ENCODE measurements around the gene LCT.
"Not testable (repeated sequence)": the region's sequence is repeated elsewhere in the genome, so short reads cannot be mapped to it uniquely, and the experiment has no call there.

LCT gene

GRCh38 chr2:135836596-135837270 is at the start of gene LCT:
LCT (minus strand) TSS chr2:135837184; CDS start chr2:135837169, 15 bp downstream.
- in situ Hi-C loops (cut with MboI; ENCODE audit: low sequenced_read_pairs): no loop called here

- in situ Hi-C loops (cut with MboI; ENCODE audit: low sequenced_read_pairs): no loop called here
These were observed 48.7 kb upstream of the LCT start for GRCh38 chr2:135885709-135886108.

- in situ Hi-C loops (cut with MboI; ENCODE audit: low sequenced_read_pairs): no loop called here
These were observed 45.4 kb upstream of the LCT start for GRCh38 chr2:135882415-135882814.

- in situ Hi-C loops (cut with MboI; ENCODE audit: low sequenced_read_pairs): not testable (repeated sequence)
These were observed 39.8 kb upstream of the LCT start for GRCh38 chr2:135876770-135877169.

- in situ Hi-C loops (cut with MboI; ENCODE audit: low sequenced_read_pairs): no loop called here
These were observed 39.2 kb upstream of the LCT start, which contains the start of gene MCM6 for GRCh38 chr2:135876066-135876711. MCM6 (minus strand) TSS chr2:135876443; CDS start chr2:135876365, 78 bp downstream.

GRCh38 chr2:135875491-135876065 is 38.6 kb upstream of the LCT start:
- in situ Hi-C loops (cut with MboI; ENCODE audit: low sequenced_read_pairs): no loop called here

- in situ Hi-C loops (cut with MboI; ENCODE audit: low sequenced_read_pairs): no loop called here
These were observed 37.9 kb upstream of the LCT start for GRCh38 chr2:135874777-135875365.

GRCh38 chr2:135870571-135870970 is 33.6 kb upstream of the LCT start:
- in situ Hi-C loops (cut with MboI; ENCODE audit: low sequenced_read_pairs): no loop called here

- in situ Hi-C loops (cut with MboI; ENCODE audit: low sequenced_read_pairs): no loop called here
These were observed 26.2 kb upstream of the LCT start for GRCh38 chr2:135863233-135863632.

GRCh38 chr2:135862718-135863117 is 25.7 kb upstream of the LCT start:
- in situ Hi-C loops (cut with MboI; ENCODE audit: low sequenced_read_pairs): no loop called here

- in situ Hi-C loops (cut with MboI; ENCODE audit: low sequenced_read_pairs): no loop called here
These were observed 16.4 kb upstream of the LCT start for GRCh38 chr2:135853401-135853800.

GRCh38 chr2:135851858-135852257 is 14.9 kb upstream of the LCT start:
- in situ Hi-C loops (cut with MboI; ENCODE audit: low sequenced_read_pairs): no loop called here

GRCh38 chr2:135850892-135851668 is 14.1 kb upstream of the LCT start:
- in situ Hi-C loops (cut with MboI; ENCODE audit: low sequenced_read_pairs): no loop called here

GRCh38 chr2:135849087-135849486 is 12.1 kb upstream of the LCT start:
- in situ Hi-C loops (cut with MboI; ENCODE audit: low sequenced_read_pairs): no loop called here

- in situ Hi-C loops (cut with MboI; ENCODE audit: low sequenced_read_pairs): no loop called here
These were observed 9.0 kb upstream of the LCT start for GRCh38 chr2:135845997-135846396.

GRCh38 chr2:135845257-135845656 is 8.3 kb upstream of the LCT start:
- in situ Hi-C loops (cut with MboI; ENCODE audit: low sequenced_read_pairs): no loop called here

- in situ Hi-C loops (cut with MboI; ENCODE audit: low sequenced_read_pairs): no loop called here
These were observed 7.4 kb upstream of the LCT start for GRCh38 chr2:135844301-135844895.

GRCh38 chr2:135843671-135844070 is 6.7 kb upstream of the LCT start:
- in situ Hi-C loops (cut with MboI; ENCODE audit: low sequenced_read_pairs): no loop called here

GRCh38 chr2:135840601-135841000 is 3.6 kb upstream of the LCT start:
- in situ Hi-C loops (cut with MboI; ENCODE audit: low sequenced_read_pairs): no loop called here

GRCh38 chr2:135839713-135840112 is 2.7 kb upstream of the LCT start:
- in situ Hi-C loops (cut with MboI; ENCODE audit: low sequenced_read_pairs): no loop called here

GRCh38 chr2:135838502-135838901 is 1.5 kb upstream of the LCT start:
- in situ Hi-C loops (cut with MboI; ENCODE audit: low sequenced_read_pairs): no loop called here

All from hTERT RPE-1 (cell line).